GM18498 (cell line): ENCODE results near the gene ZNF506.
A peak's percentile ranks its signal among the peaks of the same experiment; 100 is the strongest.
"Not testable (repeated sequence)": the region's sequence is repeated elsewhere in the genome, so short reads cannot be mapped to it uniquely, and the experiment has no call there.

Experiments
- ATAC-seq: cut with Tn5 transposase; IDR thresholded peaks from one replicate; pipeline ENCODE4 v1.9.1; 2021; ENCODE audit warnings: mild to moderate bottlenecking, moderate library complexity; ENCODE audit not compliant: unreplicated experiment

Gene ZNF506

GRCh38 chr19:19821366-19821951 lies at the start of gene ZNF506:
Gene ZNF506 (minus strand): TSS chr19:19821750. CDS start chr19:19821603, 147 bp downstream.
- ATAC-seq, result peak; percentile 93

GRCh38 chr19:19870086-19870485 lies 48.5 kb upstream of the ZNF506 start:
- ATAC-seq, result not testable (repeated sequence)

- no peak for ATAC-seq
Measured at GRCh38 chr19:19866611-19867248, 45.2 kb upstream of the ZNF506 start.

DNA sequence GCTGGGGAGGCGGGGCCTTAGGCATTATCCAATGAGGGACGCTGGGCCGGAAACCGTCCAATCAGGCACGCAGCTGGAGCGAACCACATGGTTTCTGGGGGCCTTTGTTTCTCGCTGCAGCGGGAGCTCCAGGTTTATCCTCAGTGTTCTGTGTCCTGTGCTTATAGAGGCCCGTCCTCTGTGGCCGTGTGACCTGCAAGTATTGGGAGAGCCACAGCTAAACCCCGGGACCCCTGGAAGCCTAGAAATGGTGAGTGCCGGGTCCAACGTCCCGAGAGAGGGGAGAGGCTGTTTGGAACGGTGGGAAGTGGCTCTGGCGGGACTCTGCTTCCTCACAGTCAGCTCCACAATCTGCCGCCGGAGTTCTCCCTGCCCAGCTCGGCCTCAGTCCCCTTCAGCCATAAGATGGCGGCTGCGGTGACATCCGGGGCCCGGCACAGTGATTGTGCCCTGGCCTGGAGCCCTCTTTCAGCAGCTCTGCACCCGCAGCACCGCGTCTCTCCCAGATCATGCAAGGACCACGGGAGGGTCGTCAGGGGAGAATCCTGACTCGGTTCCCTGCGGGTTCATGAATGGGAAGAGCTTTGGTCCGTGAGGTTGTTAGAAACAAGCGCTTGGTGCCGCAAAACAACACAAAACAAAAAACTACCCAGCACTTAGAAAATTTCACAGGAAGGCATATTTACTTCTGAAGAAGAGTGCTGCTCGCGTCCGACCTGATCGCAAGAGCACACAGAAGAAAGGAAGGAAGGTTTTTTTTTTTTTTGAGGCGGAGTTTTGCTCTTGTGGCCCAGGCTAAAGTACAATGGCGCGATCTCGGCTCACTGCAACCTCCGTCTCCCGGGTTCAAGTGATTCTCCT lies 44.4 kb upstream of the ZNF506 start, which contains the start of gene ZNF253:
Gene ZNF253, plus strand, starts transcription at position 133 of the 861 bp plus-strand sequence. Its CDS starts 115 bp downstream, at position 248.
- peak; percentile 97 for ATAC-seq

GRCh38 chr19:19860756-19861390 lies 39.3 kb upstream of the ZNF506 start:
- no peak for ATAC-seq

- ATAC-seq, result no peak
Measured at GRCh38 chr19:19858751-19859150, 37.2 kb upstream of the ZNF506 start.

GRCh38 chr19:19851740-19852139 lies 30.2 kb upstream of the ZNF506 start:
- ATAC-seq, result not testable (repeated sequence)

DNA sequence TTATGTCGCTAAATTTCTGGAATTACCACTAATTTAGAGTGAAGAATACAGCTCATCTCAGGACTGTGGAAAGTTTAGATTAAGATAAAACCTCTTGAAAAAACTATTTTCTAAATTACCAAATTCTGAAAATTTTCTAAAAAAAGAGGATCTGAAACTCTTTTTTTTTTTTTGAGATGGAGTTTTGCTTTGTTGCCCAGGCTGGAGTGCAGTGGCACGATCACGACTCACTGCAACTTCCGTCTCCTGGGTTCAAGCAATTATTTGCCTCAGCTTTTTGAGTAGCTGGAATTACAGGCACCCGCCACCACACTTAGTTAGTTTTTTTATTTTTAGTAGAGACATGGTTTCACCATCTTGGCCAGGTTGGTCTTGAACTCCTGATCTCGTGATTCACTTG lies 27.5 kb upstream of the ZNF506 start:
- ATAC-seq, result no peak

DNA sequence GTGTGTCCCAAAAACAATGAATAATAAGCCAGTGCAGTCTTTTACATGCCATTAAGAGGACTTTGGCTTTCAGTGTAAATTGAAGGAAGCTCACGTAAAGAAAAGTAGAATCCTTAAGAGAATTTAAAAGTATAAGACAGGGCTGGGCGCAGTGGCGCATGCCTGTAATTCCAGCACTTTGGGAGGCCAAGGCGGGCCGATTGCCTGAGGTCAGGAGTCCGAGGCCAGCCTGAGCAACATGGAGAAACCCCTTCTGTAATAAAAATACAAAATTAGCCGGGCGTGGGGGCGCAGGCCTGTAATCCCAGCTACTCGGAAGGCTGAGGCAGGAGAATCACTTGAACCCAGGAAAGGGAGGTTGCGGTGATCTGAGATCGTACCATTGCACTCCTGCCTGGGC lies 26.2 kb upstream of the ZNF506 start:
- no peak for ATAC-seq

DNA sequence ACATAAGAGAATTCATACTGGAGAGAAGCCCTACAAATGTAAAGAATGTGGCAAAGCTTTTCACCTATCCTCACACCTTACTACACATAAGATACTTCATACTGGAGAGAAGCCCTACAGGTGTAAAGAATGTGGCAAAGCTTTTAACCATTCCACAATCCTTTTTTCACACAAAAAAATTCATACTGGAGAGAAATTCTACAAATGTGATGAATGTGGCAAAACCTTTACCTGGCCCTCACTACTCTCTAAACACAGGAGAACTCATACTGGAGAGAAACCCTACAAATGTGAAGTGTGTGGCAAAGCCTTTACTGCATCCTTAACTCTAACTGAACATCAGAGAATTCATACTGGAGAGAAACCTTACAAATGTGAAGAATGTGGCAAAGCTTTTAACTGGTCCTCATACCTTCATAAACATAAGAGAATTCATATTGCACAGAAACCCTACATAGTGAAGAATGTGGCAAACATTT lies 14.0 kb upstream of the ZNF506 start:
- ATAC-seq, result no peak

DNA sequence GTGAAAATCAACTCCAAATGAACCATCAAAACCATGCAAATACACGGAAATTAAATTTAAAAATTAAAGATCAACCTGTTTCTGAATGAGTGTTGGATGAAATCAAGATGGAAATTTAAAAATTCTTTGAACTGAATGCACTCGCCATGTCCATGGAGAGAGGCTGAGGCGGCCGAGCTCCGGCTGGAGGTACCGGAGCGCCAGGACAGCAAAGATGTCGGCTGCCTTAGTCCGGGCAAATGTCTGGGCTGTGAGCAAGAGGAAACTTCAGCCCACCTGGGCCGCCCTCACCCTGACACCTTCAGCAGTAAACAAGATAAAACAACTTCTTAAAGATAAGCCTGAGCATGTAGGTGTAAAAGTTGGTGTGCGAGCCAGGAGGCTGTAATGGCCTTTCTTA lies 5.3 kb upstream of the ZNF506 start:
- ATAC-seq, result no peak

DNA sequence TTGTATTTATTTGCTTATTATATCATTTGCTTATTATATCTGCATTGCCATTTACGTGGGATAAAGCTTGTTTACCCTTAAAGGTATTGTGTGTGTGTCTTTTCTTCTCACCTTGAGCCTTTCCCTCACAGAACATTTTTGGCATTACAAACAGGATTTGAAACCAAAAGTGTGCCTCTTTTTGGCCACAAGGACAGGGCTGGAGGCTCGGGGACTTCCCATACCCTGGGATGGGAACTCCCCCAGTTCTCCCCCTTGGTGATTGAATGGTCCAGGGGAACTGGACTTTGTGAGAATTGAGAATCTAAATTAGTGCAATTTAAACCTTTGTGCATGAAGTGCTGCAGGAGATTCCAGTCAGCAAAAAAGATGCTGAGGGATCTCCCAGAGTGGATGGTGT lies 2.4 kb upstream of the ZNF506 start:
- ATAC-seq, result no peak

DNA sequence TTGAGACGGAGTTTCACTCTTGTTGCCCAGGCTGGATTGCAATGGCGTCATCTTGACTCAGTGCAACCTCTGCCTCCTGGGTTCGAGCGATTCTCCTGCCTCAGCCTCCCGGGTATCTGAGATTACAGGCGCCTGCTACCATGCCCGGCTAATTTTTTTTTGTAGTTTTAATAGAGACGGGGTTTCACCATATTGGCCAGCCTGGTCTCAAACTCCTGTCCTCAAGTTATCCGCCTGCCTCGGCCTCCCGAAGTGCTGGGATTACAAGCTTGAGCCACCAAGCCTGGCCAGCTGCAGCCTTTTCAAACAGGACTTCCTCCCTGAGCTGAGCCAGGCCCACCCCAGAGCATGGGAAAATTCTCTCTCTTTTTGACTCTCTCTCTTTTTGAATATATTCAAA lies 426 bp upstream of the ZNF506 start:
- ATAC-seq, result not testable (repeated sequence)

- ATAC-seq, result no peak
Measured at GRCh38 chr19:19820774-19821320, 703 bp downstream of the ZNF506 start.

GRCh38 chr19:19817357-19817756 lies 4.2 kb downstream of the ZNF506 start:
- no peak for ATAC-seq

GRCh38 chr19:19816679-19817078 lies 4.9 kb downstream of the ZNF506 start:
- ATAC-seq, result no peak

DNA sequence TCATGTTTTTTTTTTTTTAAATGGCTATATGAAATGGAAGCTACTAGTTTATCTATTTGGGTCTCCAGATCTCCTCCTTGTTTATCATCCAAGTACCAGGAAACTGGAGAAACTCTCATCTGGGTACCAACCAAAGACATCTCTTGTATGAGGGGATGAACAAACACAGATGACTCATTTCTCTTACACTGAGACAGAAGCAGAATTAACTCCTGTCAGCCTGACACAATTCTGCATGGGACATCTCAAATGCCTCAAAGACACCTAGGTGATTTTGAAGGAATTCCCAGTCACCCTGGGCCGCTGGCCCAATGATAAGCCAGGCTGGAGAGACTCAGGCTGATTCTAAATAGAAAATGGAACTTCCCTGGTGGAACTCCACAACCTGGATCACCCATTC lies 9.6 kb downstream of the ZNF506 start:
- not testable (repeated sequence) for ATAC-seq

- no peak for ATAC-seq
Measured at GRCh38 chr19:19805480-19805879, 16.1 kb downstream of the ZNF506 start.

GRCh38 chr19:19788015-19788414 lies 33.5 kb downstream of the ZNF506 start:
- no peak for ATAC-seq

DNA sequence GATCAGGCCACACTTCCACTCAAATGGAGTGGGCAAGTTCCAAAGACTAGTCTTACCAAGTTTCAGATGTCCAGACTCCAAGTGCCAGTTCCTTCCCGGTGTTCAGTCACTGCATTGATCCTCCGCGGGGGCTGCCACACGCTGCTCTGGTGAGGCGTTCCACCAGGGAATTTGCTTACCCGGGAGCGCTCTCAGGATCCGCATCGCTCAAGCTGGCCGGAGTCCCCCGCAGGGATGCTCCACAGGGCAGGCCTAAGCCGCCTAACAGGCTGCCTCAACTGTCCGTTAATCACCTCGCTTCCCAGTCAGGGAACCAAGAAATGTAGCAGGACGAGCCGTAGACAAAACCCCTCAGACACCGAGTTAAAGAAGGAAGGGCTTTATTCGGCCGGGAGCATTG lies 36.1 kb downstream of the ZNF506 start:
- ATAC-seq, result not testable (repeated sequence)

- ATAC-seq, result no peak
Measured at GRCh38 chr19:19782783-19783182, 38.8 kb downstream of the ZNF506 start.
